Occipital lobe (tissue), 2 donors: ENCODE results near the gene OR1D2. TPM values are rescaled to one million over a fixed set of nuclear protein-coding genes. Genes with fewer than 3 reads are reported as not detected.
"Not testable (repeated sequence)": the region's sequence is repeated elsewhere in the genome, so short reads cannot be mapped to it uniquely, and the experiment has no call there.

Source experiments
- DNase-seq: peaks from one replicate; lab custom pipeline; 2025; lab: John Stamatoyannopoulos, UW
- total RNA-seq: library from RNA; depleted of rRNA; stranded (reverse); fragments of >200 nt; gene quantifications from one replicate; pipeline ENCODE4 v1.2.3, GENCODE V29; 2014

Gene OR1D2, protein sequence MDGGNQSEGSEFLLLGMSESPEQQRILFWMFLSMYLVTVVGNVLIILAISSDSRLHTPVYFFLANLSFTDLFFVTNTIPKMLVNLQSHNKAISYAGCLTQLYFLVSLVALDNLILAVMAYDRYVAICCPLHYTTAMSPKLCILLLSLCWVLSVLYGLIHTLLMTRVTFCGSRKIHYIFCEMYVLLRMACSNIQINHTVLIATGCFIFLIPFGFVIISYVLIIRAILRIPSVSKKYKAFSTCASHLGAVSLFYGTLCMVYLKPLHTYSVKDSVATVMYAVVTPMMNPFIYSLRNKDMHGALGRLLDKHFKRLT
- not detected for total RNA-seq

DNA sequence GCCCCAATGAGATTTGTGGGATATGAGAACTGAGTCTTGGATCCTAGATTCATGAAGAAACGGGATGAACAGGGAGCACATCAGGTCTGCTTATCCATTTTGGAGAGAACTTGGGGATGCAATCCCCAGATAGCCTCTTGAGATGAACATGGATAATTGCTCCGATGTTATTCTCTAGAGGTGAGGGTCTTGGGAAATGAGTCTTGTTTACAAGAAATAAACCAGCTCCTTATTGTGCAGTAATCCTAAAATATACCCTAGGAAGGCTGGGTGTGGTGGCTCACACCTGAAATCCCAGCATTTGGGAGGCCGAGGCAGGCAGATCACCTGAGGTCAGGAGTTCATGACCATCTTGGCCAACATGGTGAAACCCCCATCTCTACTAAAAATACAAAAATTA, at the start of gene OR1D2:
OR1D2 (minus strand) TSS at position 101 of the 400 bp plus-strand sequence. CDS start 11,426 bp downstream, outside the sequence.
- no peak for DNase-seq

DNA sequence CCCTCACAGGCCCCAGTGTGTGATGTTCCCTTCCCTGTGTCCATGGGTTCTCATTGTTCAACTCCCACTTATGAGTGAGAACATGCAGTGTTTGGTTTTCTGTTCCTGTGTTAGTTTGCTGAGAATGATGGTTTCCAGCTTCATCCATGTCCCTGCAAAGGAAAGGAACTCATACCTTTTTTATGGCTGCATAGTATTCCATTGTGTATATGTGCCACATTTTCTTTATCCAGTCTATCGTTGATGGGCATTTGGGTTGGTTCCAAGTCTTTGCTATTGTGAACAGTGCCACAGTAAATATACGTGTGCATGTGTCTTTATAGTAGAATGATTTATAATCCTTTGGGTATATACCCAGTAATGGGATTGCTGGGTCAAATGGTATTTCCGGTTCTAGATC, 33.3 kb upstream of the OR1D2 start:
- DNase-seq: not testable (repeated sequence)

DNA sequence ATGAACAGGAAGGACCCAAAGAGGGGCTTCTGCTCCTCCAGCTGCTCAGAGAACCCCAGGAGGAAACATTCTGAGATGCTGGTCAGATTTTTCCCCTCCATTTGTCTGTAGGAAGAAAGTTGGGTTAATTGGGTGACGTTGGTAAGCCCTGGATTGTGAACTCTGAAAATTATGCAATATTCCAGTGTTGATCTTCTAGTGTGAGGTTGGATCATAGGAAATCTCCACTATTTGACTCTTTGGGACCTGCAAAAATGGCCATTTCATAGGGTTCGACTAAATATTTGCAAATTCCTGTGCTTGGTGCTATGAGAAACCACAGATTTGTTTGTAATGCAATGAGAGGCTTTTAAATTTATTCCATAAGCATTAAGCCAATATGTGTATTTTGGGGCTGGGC, 23.2 kb upstream of the OR1D2 start, which contains the start of gene OR1G1:
OR1G1 (minus strand) TSS at position 101 of the 400 bp plus-strand sequence; CDS start at position 101, 0 bp downstream.
- DNase-seq: no peak

DNA sequence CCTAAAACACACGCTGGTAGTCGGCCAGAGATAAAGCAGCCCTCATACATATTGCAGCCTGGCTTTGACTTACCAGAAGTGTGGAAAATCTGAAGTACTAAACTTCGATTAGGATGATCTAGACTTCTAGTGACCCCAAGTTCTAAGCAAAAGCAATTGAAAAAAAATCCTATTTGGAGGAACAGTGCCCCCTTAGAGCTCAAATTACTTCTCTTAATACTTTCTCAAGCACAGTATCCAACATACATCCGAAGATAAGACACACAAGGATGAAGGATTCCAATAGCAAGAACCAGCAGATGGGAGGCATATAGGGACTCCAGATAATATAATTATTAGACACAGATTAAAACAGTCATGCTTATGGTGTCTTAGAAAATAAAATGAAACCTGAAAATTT, 30.4 kb downstream of the OR1D2 start:
- DNase-seq: not testable (repeated sequence)

GRCh38 chr17:3065192-3065591, 39.0 kb downstream of the OR1D2 start:
- DNase-seq: not testable (repeated sequence)

DNA sequence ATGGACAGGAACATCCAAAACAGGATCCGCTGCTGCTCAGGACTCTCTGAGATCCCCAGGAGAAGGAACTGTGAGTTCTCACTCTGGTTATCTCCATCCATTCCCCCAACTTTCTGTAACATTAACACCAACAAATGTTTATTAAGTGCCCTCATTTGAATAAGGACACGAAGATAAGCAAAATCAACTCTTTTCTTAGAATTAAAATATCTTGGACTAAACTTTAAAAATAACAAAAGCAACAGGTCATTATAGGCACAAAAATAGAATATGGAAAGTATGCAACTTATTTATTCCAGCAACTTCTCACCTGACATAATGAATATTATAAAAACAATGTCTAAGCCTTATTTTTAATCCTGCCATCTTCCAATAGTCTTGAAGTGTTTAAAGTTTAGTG, 40.7 kb downstream of the OR1D2 start, which contains the start of gene OR1D5:
OR1D5 (minus strand) TSS at position 101 of the 400 bp plus-strand sequence; CDS start at position 101, 0 bp downstream.
- DNase-seq: not testable (repeated sequence)

DNA sequence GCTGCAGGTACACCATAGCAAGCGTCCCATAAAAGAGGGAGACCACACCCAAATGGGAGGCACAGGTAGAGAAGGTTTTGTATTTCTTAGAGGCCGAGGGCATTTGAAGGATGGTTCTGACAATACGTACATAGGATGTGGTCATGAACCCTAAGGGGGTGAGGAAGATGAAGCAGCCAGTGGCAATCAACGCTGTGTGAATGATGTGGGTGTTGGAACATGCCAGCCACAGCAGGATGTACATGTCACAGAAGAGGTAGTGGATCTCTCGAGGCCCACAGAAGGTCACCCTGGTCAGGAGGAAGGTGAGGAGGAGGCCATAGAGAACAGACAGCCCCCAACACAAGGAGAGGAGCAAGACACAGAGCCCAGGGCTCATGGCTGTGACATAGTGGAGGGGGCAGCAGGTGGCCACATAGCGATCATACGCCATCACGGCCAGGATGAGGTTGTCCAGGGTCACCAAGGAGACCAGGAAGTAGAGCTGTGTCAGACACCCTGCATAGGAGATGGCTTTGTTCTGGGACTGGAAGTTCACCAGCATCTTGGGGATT, 41.3 kb downstream of the OR1D2 start:
- not testable (repeated sequence) for DNase-seq

DNA sequence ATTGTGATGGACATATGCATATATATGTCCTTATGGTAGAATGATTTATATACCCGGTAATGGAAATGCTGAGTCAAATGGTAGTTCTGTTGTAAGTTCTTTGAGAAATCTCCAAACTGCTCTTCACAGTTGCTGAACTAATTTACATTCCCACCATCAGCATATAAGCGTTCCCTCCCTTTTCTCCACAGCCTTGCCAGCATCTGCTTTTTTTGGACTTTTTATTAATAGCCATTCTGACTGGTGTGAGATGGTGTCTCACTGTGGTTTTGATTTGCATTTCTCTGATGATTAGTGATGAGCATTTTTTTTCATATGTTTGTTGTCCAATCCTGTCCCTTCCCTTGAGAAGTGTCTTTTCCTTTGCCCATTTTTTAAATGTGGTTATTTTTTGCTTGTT, 49.4 kb downstream of the OR1D2 start:
- DNase-seq: not testable (repeated sequence)

- DNase-seq: no peak
Observed at GRCh38 chr17:3049705-3050295, 54.4 kb downstream of the OR1D2 start.

DNA sequence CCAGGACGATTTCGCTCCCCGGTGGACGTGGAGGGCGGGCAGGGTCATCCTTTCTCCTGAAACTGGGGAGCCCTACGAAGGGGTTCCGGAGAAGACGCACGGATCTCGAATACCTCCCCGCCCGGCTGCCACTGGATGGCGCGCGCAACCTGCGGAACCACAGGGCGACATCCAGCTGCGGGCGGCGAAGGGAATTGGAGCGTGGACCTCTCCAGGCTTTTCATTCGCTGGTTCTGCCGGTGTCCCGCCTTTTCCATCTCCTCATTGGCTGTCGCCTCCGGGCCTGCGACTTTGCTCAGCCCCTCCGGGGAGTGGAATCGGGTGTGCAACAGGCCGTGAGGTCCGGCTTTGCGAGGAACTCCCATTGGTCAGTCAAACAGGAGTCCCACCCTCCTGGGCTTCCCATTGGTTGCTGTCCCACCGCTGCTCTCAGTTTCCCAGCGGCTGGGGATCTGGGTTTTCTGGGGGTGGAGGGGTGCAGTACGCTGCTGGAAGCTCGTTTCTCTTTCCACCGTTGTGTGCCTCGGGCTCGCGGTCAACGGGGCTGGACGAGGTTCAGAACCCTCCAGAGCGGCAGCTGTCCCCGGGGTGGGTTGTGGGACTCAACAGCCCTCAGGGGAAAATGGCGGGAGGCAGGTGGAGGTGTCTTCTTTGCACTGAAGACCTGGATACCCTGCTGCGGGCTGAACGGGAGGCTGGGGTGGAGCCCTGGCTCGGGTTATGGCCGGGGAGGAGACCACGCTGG, 55.3 kb downstream of the OR1D2 start:
- peak; percentile 99 for DNase-seq

DNA sequence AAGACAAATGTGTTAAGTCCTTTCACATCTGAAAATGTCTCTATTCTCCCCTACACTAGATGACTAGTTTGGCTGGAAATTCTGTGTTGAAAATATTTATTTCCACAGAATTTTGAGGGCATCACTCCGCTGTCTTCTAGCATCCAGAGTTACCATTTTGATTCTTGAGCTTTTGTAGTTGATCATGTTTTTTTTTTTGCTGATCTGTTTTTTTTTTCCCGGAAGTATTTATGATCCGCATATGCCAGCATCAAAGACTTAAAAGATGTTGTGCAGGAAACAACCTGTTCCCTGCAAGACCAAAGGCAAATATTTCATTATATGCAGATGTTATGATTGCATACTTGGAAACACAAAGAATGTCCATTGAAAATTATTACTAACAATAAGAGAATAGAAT, 57.5 kb downstream of the OR1D2 start:
- DNase-seq: no peak

GRCh38 chr17:3043737-3044365, 60.4 kb downstream of the OR1D2 start:
- no peak for DNase-seq

- DNase-seq: peak; percentile 27
Observed at GRCh38 chr17:3040882-3041281, 63.3 kb downstream of the OR1D2 start.

DNA sequence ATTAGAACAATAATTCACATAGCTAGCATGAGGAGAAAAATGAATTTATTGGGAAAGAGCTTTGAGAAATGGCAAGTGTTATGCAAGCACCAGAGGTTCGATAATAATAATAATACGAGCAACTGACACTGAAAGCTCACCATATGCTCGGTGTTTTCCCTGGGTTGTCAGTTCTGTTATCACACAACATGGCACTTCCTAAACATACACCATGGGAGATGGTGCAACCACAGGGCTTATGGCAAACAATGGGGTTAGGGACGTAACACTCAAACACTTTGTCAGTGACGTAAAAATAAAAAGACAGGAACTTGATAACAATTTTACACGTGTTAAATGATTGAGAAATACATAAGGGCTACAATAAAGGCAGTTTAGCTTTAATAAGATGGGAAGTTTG, 64.5 kb downstream of the OR1D2 start:
- DNase-seq: no peak

- DNase-seq: no peak
Observed at GRCh38 chr17:3038941-3039340, 65.3 kb downstream of the OR1D2 start.

Other genes starting within 250 kb of the OR1D2 start
- not detected for gene OR1D5, start 40.8 kb downstream of the OR1D2 start, total RNA-seq
- not detected for gene OR1G1, start 23.1 kb upstream of the OR1D2 start, total RNA-seq
- not detected for gene OR1A2, start 93.1 kb upstream of the OR1D2 start, total RNA-seq
- gene OR1A1, start 103.2 kb upstream of the OR1D2 start, total RNA-seq: not detected
- not detected for gene OR3A1, start 193.9 kb upstream of the OR1D2 start, total RNA-seq